ENCODE measurements around the gene CHRDL2. TPM values are rescaled to one million over a fixed set of nuclear protein-coding genes. Genes with fewer than 3 reads are reported as not detected.

Gene CHRDL2
- total RNA-seq, 1 donor from 2014 or later: 312 TPM

DNA sequence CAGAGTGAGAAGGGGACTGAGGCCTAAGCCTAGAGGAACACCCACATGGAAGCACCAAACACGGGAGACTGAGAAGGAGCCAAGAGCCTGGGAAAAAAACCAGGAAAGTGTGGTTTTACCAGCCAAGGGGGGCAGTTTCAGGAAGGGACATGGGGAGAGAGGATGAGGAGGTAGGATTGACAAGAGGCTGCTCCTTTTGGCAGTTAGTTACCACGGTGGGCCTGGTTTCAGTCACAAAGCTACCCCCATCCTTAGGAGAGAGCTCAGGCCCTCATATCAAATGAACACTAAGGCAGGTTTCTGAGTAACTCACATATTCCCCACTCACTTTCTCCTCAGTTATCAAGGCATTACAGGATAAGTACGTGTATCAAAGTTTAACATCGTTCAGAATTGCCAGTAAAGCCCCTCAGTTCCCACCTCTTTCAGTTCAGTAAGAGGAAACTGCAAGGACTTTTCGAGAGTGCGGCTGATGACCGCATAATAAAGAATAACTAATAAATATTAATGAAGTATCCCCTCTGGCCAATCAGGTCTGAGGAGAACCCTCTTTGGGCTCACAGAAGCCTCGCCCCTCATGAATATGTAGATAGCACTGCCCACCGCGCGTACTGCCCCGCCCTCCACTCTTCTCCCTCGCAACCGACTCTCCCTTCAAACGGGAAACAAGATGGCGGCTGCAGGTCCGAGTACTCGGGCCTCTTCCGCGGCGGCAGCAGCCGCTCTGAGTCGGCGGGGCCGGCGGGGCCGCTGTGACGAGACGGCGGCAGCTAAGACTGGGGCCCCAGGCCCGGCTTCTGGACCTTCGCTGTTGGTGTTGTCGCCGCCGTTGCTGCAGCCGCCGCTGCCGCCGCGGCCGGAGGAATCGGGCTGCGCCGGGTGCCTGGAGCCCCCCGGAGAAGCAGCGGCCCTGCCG lies 17.2 kb upstream of the CHRDL2 start, which contains the start of gene RNF169:
RNF169 (plus strand) TSS at position 639 of the 916 bp plus-strand sequence; CDS start at position 671, 32 bp downstream.
- peak; percentile 96 for DNase-seq (ENCODE audit: low spot score)

DNA sequence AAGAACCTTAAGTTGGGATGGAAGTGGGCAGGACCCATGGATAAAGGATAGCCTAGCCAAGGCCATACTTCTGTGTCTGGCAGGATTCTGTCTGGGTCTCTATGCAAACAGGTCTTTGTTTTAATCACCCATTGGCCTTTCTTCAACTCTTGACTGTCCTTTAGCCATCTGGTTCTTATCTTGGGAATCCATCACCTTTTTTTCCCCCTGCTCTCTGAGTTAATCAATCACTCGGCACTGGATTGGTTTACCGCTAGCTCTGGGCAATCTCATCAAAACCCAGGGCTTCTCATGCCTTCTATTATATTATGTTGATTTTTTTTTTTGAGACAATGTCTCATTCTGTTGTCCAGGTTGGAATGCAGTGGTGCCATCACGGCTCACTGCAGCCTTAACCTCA lies 15.6 kb upstream of the CHRDL2 start:
- no peak for DNase-seq (ENCODE audit: low spot score)

DNA sequence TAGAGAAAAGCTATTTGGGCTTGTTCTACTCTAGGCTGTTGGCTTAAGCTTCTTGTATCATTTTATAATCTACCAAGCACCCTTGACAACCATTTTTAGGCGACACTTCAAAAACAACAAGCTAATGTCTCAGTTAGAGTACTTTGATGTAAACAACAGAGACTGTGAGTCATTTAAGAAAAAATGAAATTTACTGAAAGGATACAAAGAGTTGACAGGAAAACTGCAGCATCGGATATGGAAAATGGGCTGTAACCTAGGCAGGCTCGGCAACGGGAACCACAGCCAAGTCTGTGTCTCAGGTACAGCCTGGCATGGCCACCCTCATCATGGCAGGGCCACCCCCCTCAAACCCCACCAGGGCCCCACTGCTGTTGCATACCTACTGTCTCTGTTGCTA lies 13.1 kb upstream of the CHRDL2 start:
- DNase-seq (ENCODE audit: low spot score): no peak

DNA sequence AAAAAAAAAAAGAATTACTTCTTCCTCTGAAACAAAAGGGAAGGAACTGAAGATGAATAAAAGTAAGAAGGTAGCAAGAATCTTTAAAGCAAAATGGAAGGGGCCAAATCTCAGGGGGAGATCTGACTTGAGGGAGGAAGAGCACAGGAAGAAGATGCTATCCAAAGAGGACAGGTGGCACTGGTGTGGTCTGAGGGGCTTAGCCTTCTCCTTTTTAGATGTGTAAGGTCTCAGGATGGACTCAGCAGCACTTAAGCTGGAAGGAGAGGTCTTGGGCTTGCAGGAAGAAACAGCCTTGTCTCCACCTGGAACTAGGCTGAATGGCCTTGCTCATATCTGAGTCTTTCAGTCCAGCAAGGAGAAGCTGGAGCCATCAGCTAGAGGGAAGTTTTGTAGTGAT lies 12.4 kb upstream of the CHRDL2 start:
- DNase-seq (ENCODE audit: low spot score): no peak

DNA sequence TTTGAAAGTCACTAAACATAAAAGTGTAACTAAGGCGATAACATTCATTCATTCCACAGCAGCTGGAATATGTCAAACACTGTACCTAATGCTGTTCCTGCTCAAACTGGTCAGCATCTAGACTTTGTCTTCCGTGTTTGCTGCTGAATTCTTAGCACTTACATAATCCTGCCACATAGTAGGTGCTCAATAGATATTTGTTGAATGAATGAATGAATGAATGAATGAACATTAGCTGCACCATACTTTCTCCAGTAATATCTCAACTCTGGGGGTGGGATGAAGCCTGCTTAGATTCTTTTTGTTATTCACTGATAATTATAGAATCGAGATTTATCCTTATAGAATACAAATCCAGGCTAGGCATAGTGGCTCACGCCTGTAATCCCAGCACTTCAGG lies 10.8 kb upstream of the CHRDL2 start:
- no peak for DNase-seq (ENCODE audit: low spot score)

DNA sequence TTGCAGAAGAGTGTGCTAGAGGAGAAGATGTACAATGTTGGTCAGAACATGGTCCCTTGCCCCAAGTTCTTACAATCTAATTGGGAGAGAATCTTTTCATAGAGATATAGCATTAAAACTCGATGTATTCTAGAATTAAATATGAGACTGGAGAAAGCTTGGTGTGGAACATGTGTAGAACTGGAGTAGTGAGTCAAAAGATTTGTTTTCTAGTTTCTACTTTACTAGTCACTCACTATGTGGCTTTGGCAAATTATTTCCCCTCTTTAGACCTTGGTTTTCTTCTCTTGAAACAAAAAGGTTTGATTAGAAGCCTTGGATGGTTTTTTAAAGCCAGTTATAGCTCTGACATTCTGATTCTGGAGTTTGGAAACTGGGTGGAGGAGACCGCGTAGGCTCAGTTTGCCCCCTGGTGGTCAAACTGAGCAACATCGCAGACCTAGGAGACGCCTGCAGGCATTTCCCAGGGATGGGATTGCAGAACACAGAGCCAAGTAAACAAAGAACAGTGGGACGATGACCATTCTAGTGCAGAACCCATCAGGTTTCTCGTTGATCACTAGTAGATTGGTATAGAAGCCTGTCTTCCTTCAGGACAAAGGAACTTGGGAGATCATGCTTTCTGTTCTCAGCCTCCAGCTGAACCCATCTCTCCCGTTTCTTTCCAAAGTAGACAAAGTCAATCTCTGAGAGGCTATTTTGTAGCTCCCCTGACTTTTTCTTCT lies 8.5 kb upstream of the CHRDL2 start:
- peak; percentile 46 for DNase-seq (ENCODE audit: low spot score)

DNA sequence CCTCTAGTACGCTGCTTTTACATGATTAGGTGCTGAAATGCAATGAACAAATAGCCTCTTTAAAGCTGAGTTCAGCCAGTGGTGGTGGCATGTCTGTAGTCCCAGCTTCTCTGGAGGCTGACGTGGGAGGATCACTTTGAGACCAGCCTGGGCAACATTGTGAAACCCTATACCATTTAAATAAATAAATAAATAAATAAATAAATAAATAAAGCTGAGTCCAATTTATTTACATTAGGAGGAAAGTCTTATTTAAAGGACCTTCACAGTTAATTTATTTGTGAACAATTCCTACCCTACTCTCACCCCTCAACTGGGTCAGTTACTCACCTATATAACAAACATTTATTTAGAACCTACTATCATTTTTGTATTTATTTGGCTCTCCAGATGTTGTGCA lies 4.8 kb upstream of the CHRDL2 start:
- no peak for DNase-seq (ENCODE audit: low spot score)

DNA sequence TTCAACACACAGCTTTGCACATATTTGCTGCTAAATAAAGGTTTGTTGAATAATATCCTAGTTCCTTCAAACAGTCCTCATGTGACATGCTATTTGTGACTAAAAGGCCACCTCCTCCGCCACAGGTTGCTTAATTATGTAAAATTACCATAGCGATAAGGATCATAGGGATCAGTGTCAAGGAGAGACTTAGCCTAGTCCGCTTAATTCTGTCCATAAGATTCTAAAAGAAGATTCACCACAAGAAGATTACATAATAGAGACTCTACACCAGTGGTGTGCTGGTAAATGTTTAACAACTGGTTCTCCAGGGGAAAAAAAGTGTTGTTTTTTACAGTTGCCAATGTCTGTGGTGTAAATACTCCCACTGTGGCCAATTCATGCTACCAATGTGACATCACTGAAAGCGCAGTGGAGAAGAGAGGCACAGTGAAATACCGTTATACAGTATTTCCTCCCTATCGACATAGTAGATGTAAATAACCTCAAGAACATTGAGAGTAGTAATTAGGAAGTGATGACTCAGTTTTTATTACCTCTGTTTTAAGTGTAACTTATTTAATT lies 4.2 kb upstream of the CHRDL2 start:
- no peak for DNase-seq (ENCODE audit: low spot score)

DNA sequence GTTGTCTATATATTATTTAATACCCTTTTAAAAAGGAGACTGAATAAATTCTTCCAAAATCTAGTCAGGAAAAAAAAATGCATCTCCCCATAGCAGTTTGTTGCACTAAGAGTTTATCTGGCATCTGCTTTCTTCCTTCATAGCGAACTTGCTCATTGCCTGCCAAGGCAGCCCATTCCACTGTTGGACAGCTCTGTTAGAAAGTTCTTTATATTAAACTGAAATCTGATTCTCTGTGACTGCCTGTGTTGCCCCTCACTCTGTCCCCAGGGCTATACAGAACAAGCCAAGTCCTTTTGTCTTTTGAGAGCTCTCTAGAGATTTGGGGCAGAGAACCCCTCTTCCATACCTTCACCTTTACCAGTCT lies 3.3 kb upstream of the CHRDL2 start:
- no peak for DNase-seq (ENCODE audit: low spot score)

DNA sequence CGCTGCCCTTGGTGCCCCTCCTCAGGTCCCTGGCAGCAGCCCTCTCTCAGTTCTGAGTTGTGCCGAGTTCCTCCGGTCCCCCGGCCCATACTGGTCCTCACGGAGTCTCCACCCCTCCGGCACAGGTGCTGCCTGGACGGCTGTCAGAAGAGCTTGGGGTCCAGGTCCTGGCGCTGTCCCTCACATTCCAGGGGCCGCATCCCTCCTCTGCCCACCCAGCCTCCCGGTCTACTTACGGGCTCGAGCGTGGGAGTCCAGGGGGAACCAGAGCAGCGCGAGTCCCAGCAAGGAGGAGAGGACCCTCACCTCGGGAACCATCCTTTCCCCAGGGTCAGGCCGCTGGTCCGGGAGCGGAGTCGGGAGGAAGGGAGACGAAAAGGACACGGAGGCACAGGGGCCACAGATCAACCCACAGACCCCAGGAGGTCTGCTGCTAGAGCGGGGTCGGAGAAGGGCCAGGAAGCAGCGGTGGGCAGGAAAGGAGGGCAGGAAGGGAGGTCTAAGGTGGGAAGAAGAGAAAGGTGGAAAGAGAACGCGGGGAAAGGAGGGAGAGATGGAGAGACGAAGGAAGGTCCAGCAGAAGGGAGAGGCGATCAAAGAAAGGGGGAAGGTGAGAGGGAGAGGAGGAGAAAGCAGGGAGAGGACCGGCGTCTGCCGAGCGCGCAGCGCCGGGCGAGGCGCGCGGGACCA lies 510 bp downstream of the CHRDL2 start:
- no peak for DNase-seq (ENCODE audit: low spot score)

DNA sequence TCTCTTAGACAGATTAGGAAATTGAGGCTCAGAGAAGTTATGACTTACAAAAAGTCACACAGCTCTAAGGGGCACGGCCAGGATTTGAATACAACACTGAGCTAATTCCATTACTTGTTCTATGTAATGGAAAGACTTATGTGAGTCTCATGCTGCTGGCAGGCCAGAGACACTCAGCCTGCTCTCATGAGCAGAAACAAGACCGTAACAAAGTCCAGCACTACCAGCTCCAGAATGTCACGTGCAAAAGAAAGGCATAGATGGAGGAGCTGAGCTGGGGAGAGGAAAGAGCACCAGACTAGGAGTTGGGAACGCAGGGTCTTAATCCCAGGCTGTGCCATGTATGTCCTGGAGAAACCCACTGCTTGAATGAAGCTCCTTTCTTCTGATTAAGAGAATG lies 1.8 kb downstream of the CHRDL2 start:
- no peak for DNase-seq (ENCODE audit: low spot score)

DNA sequence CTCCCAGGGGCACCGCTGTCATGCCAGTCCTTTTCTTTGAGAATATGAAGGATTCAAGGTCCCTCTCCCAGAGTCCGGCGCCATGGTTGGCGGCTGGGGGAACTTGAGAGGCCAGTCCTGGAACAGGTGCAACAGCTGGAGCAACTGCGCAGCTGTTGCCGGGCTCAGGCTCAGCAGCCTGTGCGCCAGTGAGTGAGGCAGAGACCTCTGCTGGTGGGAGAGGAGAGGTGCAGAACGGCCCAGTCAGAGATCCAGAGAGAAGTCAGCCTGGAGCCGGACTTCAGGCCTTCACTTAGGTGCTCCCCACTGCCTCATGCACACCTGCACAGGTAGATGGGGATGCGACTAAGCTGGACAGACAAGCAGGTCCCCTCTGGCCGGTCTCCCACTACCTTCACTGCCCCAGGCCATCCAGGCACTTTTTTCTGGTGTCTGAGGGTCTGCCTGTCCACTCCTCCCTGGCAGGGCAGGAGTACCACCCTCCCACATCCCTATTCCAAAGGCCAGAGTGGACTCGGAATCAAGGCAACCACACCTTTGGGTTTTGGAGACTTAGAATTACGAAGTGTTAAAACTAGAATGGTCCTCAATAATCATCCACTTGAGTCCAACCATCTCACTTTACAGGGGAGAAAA lies 4.6 kb downstream of the CHRDL2 start:
- DNase-seq (ENCODE audit: low spot score): peak; percentile 76

DNA sequence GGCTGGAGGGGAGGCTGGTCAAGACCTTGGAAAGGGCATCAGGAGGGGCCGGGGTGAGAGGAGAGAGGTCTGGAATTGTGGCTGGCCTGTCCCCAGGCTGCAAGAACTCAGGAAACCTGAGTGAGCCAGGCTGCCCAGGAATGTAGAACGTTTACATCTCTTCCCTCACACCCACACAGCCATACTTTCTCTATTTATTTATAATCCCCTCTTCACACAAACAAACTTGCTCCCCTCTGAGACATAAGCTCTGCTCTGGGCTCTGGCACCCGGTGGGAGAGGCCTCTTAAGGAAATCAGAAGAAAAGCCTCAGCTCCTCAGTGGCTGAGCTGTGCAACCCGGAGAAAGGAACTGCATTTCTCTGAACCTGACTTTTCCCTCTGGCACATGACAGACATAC lies 5.5 kb downstream of the CHRDL2 start:
- DNase-seq (ENCODE audit: low spot score): no peak

DNA sequence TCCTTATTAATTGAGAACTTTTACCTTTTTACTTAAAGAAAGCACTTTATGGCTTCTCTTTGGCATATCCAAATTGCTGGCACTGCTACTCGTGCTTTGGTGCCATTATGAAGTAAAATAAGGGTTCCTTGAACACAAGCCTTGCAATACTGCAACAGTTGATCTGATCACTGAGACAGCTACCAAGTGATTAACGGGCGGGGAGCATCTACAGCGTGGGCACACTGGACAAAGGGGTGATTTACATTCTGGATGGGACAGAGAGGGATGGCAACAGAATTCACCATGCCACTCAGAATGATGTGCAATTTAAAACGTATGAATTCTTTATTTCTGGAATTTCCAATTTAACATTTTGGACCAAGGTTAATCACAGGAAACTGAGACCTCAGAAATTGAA lies 7.7 kb downstream of the CHRDL2 start:
- no peak for DNase-seq (ENCODE audit: low spot score)

DNA sequence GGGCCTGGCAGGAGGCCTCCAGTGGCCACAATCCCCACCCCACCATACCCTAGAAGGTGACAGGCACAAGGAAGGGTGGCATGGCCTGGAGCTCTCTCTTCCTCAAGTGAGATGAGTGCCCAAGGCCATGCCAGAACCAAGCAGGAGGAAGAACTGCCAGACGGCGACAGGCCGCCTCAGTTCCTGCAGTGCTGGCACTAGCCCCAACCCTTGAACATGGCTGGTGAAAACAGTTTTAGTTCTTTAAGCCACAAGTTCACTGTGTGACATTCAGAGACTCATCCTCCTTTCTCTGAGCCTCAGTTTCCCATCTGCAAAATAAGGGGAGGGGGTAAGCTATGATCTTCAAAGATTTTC lies 9.8 kb downstream of the CHRDL2 start:
- DNase-seq (ENCODE audit: low spot score): no peak

DNA sequence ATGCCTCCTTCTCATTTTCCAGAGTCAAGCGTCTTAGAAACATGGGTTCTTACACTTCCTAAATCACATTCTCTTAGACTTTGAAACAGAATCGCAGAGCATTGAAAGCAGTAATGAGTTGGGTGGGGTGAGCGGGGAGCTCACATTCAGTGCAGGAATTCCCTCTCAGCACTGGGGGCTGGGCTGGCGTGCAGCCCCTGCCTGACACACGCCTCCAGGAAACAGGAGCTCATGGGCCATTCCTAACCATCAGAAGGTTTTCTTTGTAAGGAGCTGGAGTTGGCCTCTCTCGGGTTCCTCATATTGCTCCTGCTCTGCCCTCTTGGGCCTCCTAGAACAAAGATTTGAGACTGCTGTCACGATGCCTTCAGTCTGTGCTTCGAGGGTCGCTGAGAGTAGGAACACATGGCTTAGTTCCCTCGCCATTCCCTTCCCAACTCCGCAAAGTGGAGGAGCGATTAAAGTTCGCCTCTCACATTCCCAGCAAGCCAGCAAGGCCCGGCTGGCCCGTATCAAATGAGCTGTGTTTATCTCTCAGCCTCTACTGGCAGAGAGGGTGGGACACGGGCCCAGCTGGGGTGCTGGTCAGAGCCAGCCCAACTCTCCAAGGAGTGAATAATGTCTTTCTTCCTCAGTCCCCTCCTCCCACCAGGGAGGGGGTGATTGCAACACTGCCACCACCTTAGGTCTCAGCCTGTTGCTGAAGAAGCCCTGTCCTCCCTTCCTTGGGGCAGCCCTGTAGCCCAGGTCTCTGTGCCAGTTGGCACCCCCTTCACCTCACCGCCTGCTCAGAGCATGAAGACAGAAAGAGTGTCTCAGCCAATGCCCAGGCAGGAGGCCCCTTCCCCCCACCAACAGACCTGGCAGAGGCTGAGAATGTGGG lies 10.4 kb downstream of the CHRDL2 start:
- DNase-seq (ENCODE audit: low spot score): peak; percentile 74

DNA sequence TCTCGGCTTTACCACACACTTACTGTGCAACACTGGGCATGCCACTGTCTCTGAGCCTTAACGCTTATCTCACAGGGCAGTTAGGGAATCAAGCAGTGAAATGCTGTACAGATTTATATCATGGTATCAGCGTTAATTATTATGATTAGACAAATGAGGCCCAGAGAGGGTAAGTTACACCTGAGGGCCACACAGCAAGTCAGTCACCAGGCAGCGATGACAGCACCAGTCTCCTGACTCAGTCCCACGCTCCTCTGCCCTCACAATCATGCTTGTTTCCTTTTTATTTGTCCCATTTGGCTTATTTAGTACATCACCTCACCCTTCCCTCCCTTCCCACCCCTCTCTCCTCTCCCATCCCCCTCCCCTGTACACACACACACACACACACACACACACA lies 12.2 kb downstream of the CHRDL2 start:
- no peak for DNase-seq (ENCODE audit: low spot score)

DNA sequence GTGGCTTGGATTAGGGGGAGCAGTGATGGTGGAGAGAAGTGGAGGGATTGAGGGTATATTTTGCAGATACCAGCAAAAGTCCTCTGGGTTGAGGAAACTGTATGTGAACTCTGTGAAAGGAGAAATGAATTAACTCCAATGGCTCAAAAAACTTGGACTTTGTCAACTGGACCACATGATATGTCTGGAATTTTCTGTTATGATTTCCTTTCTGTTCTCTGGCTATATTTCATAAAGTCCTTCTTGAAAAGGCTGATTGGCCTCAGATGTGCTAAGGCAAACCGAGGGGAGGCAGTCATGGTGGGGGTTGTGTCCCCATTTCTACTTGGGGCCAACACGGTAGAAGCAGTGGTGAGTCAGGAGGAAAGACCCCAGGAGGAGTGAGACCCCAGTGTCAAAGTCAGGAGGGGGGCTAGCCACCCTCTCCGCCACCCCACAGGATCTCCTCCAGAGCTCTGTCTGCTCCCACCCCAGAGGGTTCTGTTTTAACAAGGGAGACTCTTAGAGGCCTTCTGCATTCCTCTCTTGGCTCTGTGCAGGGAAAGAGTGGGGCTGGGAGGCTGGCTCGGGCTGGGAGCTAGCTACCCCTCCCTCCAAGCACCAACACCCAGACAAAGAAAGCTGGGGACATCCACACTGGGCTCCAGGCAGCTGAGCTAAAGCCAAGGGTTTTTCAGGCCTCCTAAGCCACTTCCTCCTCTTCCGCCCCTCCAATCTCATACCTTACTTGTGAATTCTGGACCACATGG lies 13.8 kb downstream of the CHRDL2 start:
- no peak for DNase-seq (ENCODE audit: low spot score)

DNA sequence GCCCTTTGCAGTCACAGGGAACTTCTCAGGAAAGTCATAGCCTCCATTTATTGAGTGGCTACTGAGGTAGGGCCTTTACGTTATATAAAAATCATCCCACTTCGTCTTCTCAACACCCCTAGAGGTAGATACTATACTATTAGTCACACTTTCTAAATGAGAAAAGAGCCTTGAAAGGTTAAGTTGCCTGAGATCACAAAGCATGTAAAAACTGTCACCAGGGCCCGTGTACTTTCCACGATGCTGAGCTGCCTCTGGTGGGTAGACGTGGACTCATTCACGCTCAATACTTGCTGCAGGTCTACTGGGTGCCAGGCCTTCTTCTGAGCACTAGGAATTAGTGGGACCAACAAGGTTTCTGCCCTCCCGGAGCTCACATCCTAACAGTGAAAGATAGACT lies 16.3 kb downstream of the CHRDL2 start:
- DNase-seq (ENCODE audit: low spot score): no peak

DNA sequence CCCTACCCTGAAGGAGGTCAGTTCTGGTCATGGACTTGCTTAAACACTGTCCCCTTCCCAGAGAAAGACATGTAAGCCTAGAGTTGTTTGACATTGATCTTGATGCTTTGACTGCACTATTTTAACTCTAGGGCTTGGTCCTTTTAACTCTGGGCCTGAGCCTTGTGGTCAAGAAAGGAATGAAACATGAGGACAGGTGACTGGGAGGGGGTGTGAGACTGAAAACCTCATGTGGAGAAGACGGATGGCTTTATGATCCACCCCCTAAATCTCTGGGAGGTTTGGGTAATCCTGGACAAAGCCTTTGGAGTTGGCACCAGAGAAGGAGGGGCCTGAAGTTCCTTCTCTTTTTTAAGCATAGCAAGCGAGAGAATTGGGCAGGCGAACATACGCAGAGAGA lies 17.5 kb downstream of the CHRDL2 start:
- DNase-seq (ENCODE audit: low spot score): no peak

Data from mucosa of gallbladder (tissue), 1 donor.